Osteocyte (in vitro differentiated cells): ENCODE data around the gene FLT3. TPM values are rescaled to one million over a fixed set of nuclear protein-coding genes. Genes with fewer than 3 reads are reported as not detected.
"Not testable (repeated sequence)": the region's sequence is repeated elsewhere in the genome, so short reads cannot be mapped to it uniquely, and the experiment has no call there.

ENCODE experiments used
- DNase-seq: peaks from one replicate; pipeline ENCODE4 v3.0.0; 2021; ENCODE audit warnings: mixed read lengths; ENCODE audit not compliant: unreplicated experiment; ENCODE audit errors: extremely low spot score
- H3K27ac Mint-ChIP-seq: one replicate; pipeline ENCODE4 v1.8.0; 2021; ENCODE audit warnings: mild to moderate bottlenecking, mixed read lengths; ENCODE audit not compliant: unreplicated experiment
- H3K27me3 Mint-ChIP-seq: one replicate; pipeline ENCODE4 v1.8.0; 2021; ENCODE audit warnings: mixed read lengths; ENCODE audit not compliant: unreplicated experiment
- H3K36me3 Mint-ChIP-seq: one replicate; pipeline ENCODE4 v1.8.0; 2021; ENCODE audit warnings: mixed read lengths; ENCODE audit not compliant: unreplicated experiment
- H3K4me1 Mint-ChIP-seq: one replicate; pipeline ENCODE4 v1.8.0; 2021; ENCODE audit warnings: mixed read lengths; ENCODE audit not compliant: unreplicated experiment
- H3K4me3 Mint-ChIP-seq: one replicate; pipeline ENCODE4 v1.8.0; 2021; ENCODE audit warnings: mild to moderate bottlenecking, moderate library complexity, mixed read lengths; ENCODE audit not compliant: unreplicated experiment
- H3K9me3 Mint-ChIP-seq: one replicate; pipeline ENCODE4 v1.8.0; 2021; ENCODE audit warnings: mixed read lengths; ENCODE audit not compliant: unreplicated experiment
- CTCF ChIP-seq: fragments of 200-600 bp; sonication (generic); IDR thresholded peaks from 2 replicates; pipeline ENCODE4 v1.5.0; 2021; ENCODE audit warnings: antibody characterized with exemption, mild to moderate bottlenecking, moderate library complexity
- total RNA-seq: library from RNA; stranded (reverse); gene quantifications from 2 replicates; pipeline ENCODE4 v1.2.1, GENCODE V29; 2021

The FLT3 gene
- total RNA-seq, 1 donor from 2014 or later, result not detected

- Mint-ChIP-seq H3K36me3 (no peaks in the 10 kb centered on the region), H3K4me1 (no peaks in the 10 kb centered on the region), H3K27me3 (peaks cover 38% of the 10 kb centered on the region), H3K27ac (no peak overlapping the region), H3K4me3 (no peak overlapping the region), H3K9me3 (no peaks in the 10 kb centered on the region)
- no peak for TF ChIP-seq CTCF
- no peak for DNase-seq
Observed at GRCh38 chr13:28117689-28118377, 17.5 kb upstream of the FLT3 start.

GRCh38 chr13:28116736-28117135 lies 16.4 kb upstream of the FLT3 start:
- no peak for DNase-seq
- no peak for TF ChIP-seq CTCF
- H3K27me3 Mint-ChIP-seq, result peaks cover 38% of the 10 kb centered on the region
- no peaks in the 10 kb centered on the region for H3K9me3 Mint-ChIP-seq
- H3K27ac Mint-ChIP-seq, result no peak overlapping the region
- H3K4me1 Mint-ChIP-seq, result no peaks in the 10 kb centered on the region
- H3K4me3 Mint-ChIP-seq, result no peak overlapping the region
- H3K36me3 Mint-ChIP-seq, result no peaks in the 10 kb centered on the region

GRCh38 chr13:28110414-28110813 lies 10.0 kb upstream of the FLT3 start:
- H3K27me3 Mint-ChIP-seq, result peaks cover 31% of the 10 kb centered on the region
- no peaks in the 10 kb centered on the region for H3K4me1 Mint-ChIP-seq
- H3K27ac Mint-ChIP-seq, result no peak overlapping the region
- no peak for DNase-seq
- no peak overlapping the region for H3K4me3 Mint-ChIP-seq
- no peak for TF ChIP-seq CTCF
- H3K9me3 Mint-ChIP-seq, result no peaks in the 10 kb centered on the region
- H3K36me3 Mint-ChIP-seq, result no peaks in the 10 kb centered on the region

GRCh38 chr13:28106976-28107375 lies 6.6 kb upstream of the FLT3 start:
- no peak for TF ChIP-seq CTCF
- DNase-seq, result no peak
- H3K27me3 Mint-ChIP-seq, result peaks cover 57% of the 10 kb centered on the region
- H3K27ac Mint-ChIP-seq, result no peak overlapping the region
- no peaks in the 10 kb centered on the region for H3K9me3 Mint-ChIP-seq
- no peaks in the 10 kb centered on the region for H3K4me1 Mint-ChIP-seq
- H3K36me3 Mint-ChIP-seq, result no peaks in the 10 kb centered on the region
- no peak overlapping the region for H3K4me3 Mint-ChIP-seq

GRCh38 chr13:28101886-28102285 lies 1.5 kb upstream of the FLT3 start:
- H3K36me3 Mint-ChIP-seq, H3K27ac Mint-ChIP-seq, H3K9me3 Mint-ChIP-seq, H3K4me3 Mint-ChIP-seq: not testable (repeated sequence)
- Mint-ChIP-seq H3K4me1 (peaks cover 12% of the 10 kb centered on the region), H3K27me3 (peaks cover 70% of the 10 kb centered on the region)
- DNase-seq, result peak; percentile 42
